HG03521 (cell line): ENCODE data around the gene FARS2.
"Not testable (repeated sequence)": the region's sequence is repeated elsewhere in the genome, so short reads cannot be mapped to it uniquely, and the experiment has no call there.

Source experiments
- ATAC-seq: cut with Tn5 transposase; IDR thresholded peaks from one replicate; pipeline ENCODE4 v1.9.1; 2021; ENCODE audit warnings: mild to moderate bottlenecking, moderate library complexity; ENCODE audit not compliant: unreplicated experiment

The FARS2 gene

GRCh38 chr6:5772408-5773120 is 511.3 kb downstream of the FARS2 start:
- no peak for ATAC-seq

- ATAC-seq = no peak
These were observed 514.8 kb downstream of the FARS2 start for GRCh38 chr6:5776104-5776503.

GRCh38 chr6:5776706-5777390 is 515.5 kb downstream of the FARS2 start:
- ATAC-seq = no peak

- ATAC-seq = peak; percentile 86
These were observed 517.1 kb downstream of the FARS2 start for GRCh38 chr6:5778317-5778857.

GRCh38 chr6:5778906-5779305 is 517.6 kb downstream of the FARS2 start:
- no peak for ATAC-seq

GRCh38 chr6:5781019-5781418 is 519.7 kb downstream of the FARS2 start:
- ATAC-seq = no peak

GRCh38 chr6:5781966-5782556 is 520.7 kb downstream of the FARS2 start:
- ATAC-seq = no peak

- no peak for ATAC-seq
These were observed 521.7 kb downstream of the FARS2 start for GRCh38 chr6:5782783-5783547.

GRCh38 chr6:5783584-5784089 is 522.3 kb downstream of the FARS2 start:
- ATAC-seq = no peak

- no peak for ATAC-seq
These were observed 523.9 kb downstream of the FARS2 start for GRCh38 chr6:5785249-5785648.

GRCh38 chr6:5786321-5786968 is 525.1 kb downstream of the FARS2 start:
- no peak for ATAC-seq

GRCh38 chr6:5786969-5787720 is 525.8 kb downstream of the FARS2 start:
- ATAC-seq = no peak

- ATAC-seq = not testable (repeated sequence)
These were observed 528.1 kb downstream of the FARS2 start for GRCh38 chr6:5789426-5789825.

GRCh38 chr6:5796555-5796954 is 535.2 kb downstream of the FARS2 start:
- ATAC-seq = not testable (repeated sequence)

GRCh38 chr6:5806406-5806805 is 545.1 kb downstream of the FARS2 start:
- not testable (repeated sequence) for ATAC-seq

GRCh38 chr6:5809450-5809849 is 548.1 kb downstream of the FARS2 start:
- ATAC-seq = no peak

GRCh38 chr6:5811997-5812396 is 550.7 kb downstream of the FARS2 start:
- no peak for ATAC-seq

GRCh38 chr6:5813625-5814027 is 552.3 kb downstream of the FARS2 start:
- no peak for ATAC-seq

GRCh38 chr6:5814116-5814515 is 552.8 kb downstream of the FARS2 start:
- ATAC-seq = no peak

GRCh38 chr6:5814901-5815300 is 553.6 kb downstream of the FARS2 start:
- ATAC-seq = no peak
